Measurements from ENCODE around the gene BLM.

BLM gene

GRCh38 chr15:90691982-90692773 is 25.0 kb upstream of the BLM start:
- DNase-seq = no peak

- no peak for DNase-seq
These were observed 22.2 kb upstream of the BLM start for GRCh38 chr15:90694987-90695386.

GRCh38 chr15:90697175-90697574 is 20.0 kb upstream of the BLM start:
- no peak for DNase-seq

- DNase-seq = no peak
These were observed 18.5 kb upstream of the BLM start for GRCh38 chr15:90698629-90699028.

GRCh38 chr15:90701048-90701447 is 16.1 kb upstream of the BLM start:
- no peak for DNase-seq

GRCh38 chr15:90701880-90702630 is 15.1 kb upstream of the BLM start:
- peak; percentile 42 for DNase-seq

- DNase-seq = no peak
These were observed 13.7 kb upstream of the BLM start for GRCh38 chr15:90703455-90703854.

- DNase-seq = no peak
These were observed 11.9 kb upstream of the BLM start for GRCh38 chr15:90705212-90705611.

- no peak for DNase-seq
These were observed 10.5 kb upstream of the BLM start for GRCh38 chr15:90706394-90707327.

- DNase-seq = no peak
These were observed 9.7 kb upstream of the BLM start for GRCh38 chr15:90707489-90707888.

GRCh38 chr15:90708516-90708915 is 8.6 kb upstream of the BLM start:
- no peak for DNase-seq

- DNase-seq = no peak
These were observed 7.9 kb upstream of the BLM start for GRCh38 chr15:90709278-90709677.

GRCh38 chr15:90710436-90711027 is 6.6 kb upstream of the BLM start:
- no peak for DNase-seq

- no peak for DNase-seq
These were observed 5.7 kb upstream of the BLM start for GRCh38 chr15:90711418-90711824.

- DNase-seq = no peak
These were observed 5.3 kb upstream of the BLM start for GRCh38 chr15:90711842-90712241.

- DNase-seq = no peak
These were observed 4.1 kb upstream of the BLM start for GRCh38 chr15:90713081-90713480.

GRCh38 chr15:90716317-90716975 is 700 bp upstream of the BLM start:
- DNase-seq = no peak

- no peak for DNase-seq
These were observed 1.1 kb downstream of the BLM start for GRCh38 chr15:90718232-90718631.

- no peak for DNase-seq
These were observed 3.0 kb downstream of the BLM start for GRCh38 chr15:90720131-90720530.

GRCh38 chr15:90729261-90729660 is 12.1 kb downstream of the BLM start:
- DNase-seq = no peak

GRCh38 chr15:90730290-90730689 is 13.1 kb downstream of the BLM start:
- DNase-seq = no peak

GRCh38 chr15:90735923-90736322 is 18.8 kb downstream of the BLM start:
- DNase-seq = no peak

Data from CD4-positive, alpha-beta T cell treated with Interleukin-15 for 1 hour (primary cell).